Retinal pigment epithelial cell (primary cell): ENCODE measurements around the gene ALKBH6.

ENCODE experiments used
- DNase-seq: peaks from one replicate; pipeline ENCODE4 v3.0.0-alpha.2; 2010; ENCODE audit warnings: low read depth
- H3K4me3 ChIP-seq: 2 replicates; pipeline ENCODE4 v1.5.1; 2011; ENCODE audit warnings: mild to moderate bottlenecking, low read length, control low read depth, moderate library complexity
- CTCF ChIP-seq: conservative IDR thresholded peaks from 2 replicates; pipeline ENCODE4 v1.5.1; 2011; ENCODE audit warnings: low read depth, low read length, control low read depth, inconsistent platforms

Gene ALKBH6

GRCh38 chr19:36028313-36029041, 14.5 kb upstream of the ALKBH6 start:
- no peak for DNase-seq
- no peak overlapping the region for H3K4me3 ChIP-seq
- no peak for TF ChIP-seq CTCF

GRCh38 chr19:36027696-36028095, 13.7 kb upstream of the ALKBH6 start:
- no peak for DNase-seq
- TF ChIP-seq CTCF: no peak

GRCh38 chr19:36026091-36026876, 12.3 kb upstream of the ALKBH6 start:
- H3K4me3 ChIP-seq: no peak overlapping the region
- no peak for TF ChIP-seq CTCF
- DNase-seq: no peak

More at GRCh38 chr19:36027696-36028095, 13.7 kb upstream of the ALKBH6 start:
- H3K4me3 ChIP-seq: no peak overlapping the region

GRCh38 chr19:36025541-36025940, 11.5 kb upstream of the ALKBH6 start:
- no peak overlapping the region for H3K4me3 ChIP-seq
- no peak for TF ChIP-seq CTCF
- DNase-seq: no peak

- no peak for DNase-seq
- H3K4me3 ChIP-seq: no peak overlapping the region
- no peak for TF ChIP-seq CTCF
Observed at GRCh38 chr19:36023432-36023831, 9.4 kb upstream of the ALKBH6 start.

- DNase-seq: no peak
- no peak for TF ChIP-seq CTCF
- H3K4me3 ChIP-seq: no peak overlapping the region
Observed at GRCh38 chr19:36019061-36019670, 5.2 kb upstream of the ALKBH6 start.
